Omental fat pad (tissue), 4 donors: ENCODE data around the gene G6PC1. TPM values are rescaled to one million over a fixed set of nuclear protein-coding genes. Genes with fewer than 3 reads are reported as not detected.
"Not testable (repeated sequence)": the region's sequence is repeated elsewhere in the genome, so short reads cannot be mapped to it uniquely, and the experiment has no call there.

Experiments used
- ATAC-seq: fragments of 150-250 bp; one replicate; pipeline ENCODE4 v1.9.1; 2016; ENCODE audit warnings: mild to moderate bottlenecking, moderate library complexity; ENCODE audit not compliant: low FRiP score
- DNase-seq: peaks from one replicate; pipeline ENCODE4 v3.0.0-alpha.2; 2019; ENCODE audit warnings: low spot score
- CTCF ChIP-seq, 3 donors: fragments of 450-650 bp; IDR thresholded peaks; one replicate each; pipeline ENCODE4 v1.5.1; 2016 to 2017; ENCODE audit warnings: antibody characterized with exemption in 3 of 3, mild to moderate bottlenecking in 3 of 3, moderate library complexity in 2 of 3
- total RNA-seq, 4 donors: library from RNA; depleted of rRNA; stranded (reverse); fragments of >200 nt; gene quantifications; one replicate each; pipeline ENCODE4 v1.1.0, GENCODE V29; 2016

The G6PC1 gene
- total RNA-seq, 4 donors from 2014 or later: not detected

- DNase-seq: no peak
- ATAC-seq: no peak
- TF ChIP-seq CTCF (IDR thresholded peaks at IDR 0.05): no peak
These were observed 33.7 kb upstream of the G6PC1 start for GRCh38 chr17:42866631-42867575.

- DNase-seq, ATAC-seq: not testable (repeated sequence)
These were observed 32.8 kb upstream of the G6PC1 start for GRCh38 chr17:42867694-42868261.

GRCh38 chr17:42868338-42868737, 32.3 kb upstream of the G6PC1 start:
- TF ChIP-seq CTCF (IDR thresholded peaks at IDR 0.05): no peak
- ATAC-seq (no peak), DNase-seq (no peak)

GRCh38 chr17:42871647-42872046, 29.0 kb upstream of the G6PC1 start:
- ATAC-seq: no peak
- no peak for TF ChIP-seq CTCF (IDR thresholded peaks at IDR 0.05)

GRCh38 chr17:42872251-42872965, 28.2 kb upstream of the G6PC1 start:
- ATAC-seq (no peak), DNase-seq (no peak)
- TF ChIP-seq CTCF (IDR thresholded peaks at IDR 0.05): no peak

More at GRCh38 chr17:42871647-42872046, 29.0 kb upstream of the G6PC1 start:
- no peak for DNase-seq

- DNase-seq (no peak), ATAC-seq (no peak)
- no peak for TF ChIP-seq CTCF (IDR thresholded peaks at IDR 0.05)
These were observed 27.3 kb upstream of the G6PC1 start for GRCh38 chr17:42873315-42873714.

GRCh38 chr17:42873932-42874695, 26.5 kb upstream of the G6PC1 start:
- not testable (repeated sequence) for DNase-seq, ATAC-seq
